Measurements from ENCODE around the gene ZFHX3.
"Not testable (repeated sequence)": the region's sequence is repeated elsewhere in the genome, so short reads cannot be mapped to it uniquely, and the experiment has no call there.

Gene ZFHX3

GRCh38 chr16:73092236-73092781 is 44.4 kb upstream of the ZFHX3 start:
- H3K4me3 ChIP-seq (replicated peaks in 1 of 2; ENCODE audit: low read depth in 2 of 2, low read length in 2 of 2), result no peak overlapping the region
- peak in 1 of 2 donors; percentile 15 for DNase-seq (ENCODE audit: low read depth in 2 of 2)
- no peak for TF ChIP-seq CTCF (IDR thresholded peaks at IDR 0.05; ENCODE audit: low read depth, low read length)

GRCh38 chr16:73091174-73091573 is 43.2 kb upstream of the ZFHX3 start:
- DNase-seq (ENCODE audit: low read depth in 2 of 2), result no peak
- TF ChIP-seq CTCF (IDR thresholded peaks at IDR 0.05; ENCODE audit: low read depth, low read length), result no peak

GRCh38 chr16:73089420-73089819 is 41.5 kb upstream of the ZFHX3 start:
- DNase-seq (ENCODE audit: low read depth in 2 of 2), result no peak
- no peak for TF ChIP-seq CTCF (IDR thresholded peaks at IDR 0.05; ENCODE audit: low read depth, low read length)
- no peak overlapping the region for H3K4me3 ChIP-seq (replicated peaks in 1 of 2; ENCODE audit: low read depth in 2 of 2, low read length in 2 of 2)

More at GRCh38 chr16:73091174-73091573, 43.2 kb upstream of the ZFHX3 start:
- no peak overlapping the region for H3K4me3 ChIP-seq (replicated peaks in 1 of 2; ENCODE audit: low read depth in 2 of 2, low read length in 2 of 2)

- no peak overlapping the region for H3K4me3 ChIP-seq (replicated peaks in 1 of 2; ENCODE audit: low read depth in 2 of 2, low read length in 2 of 2)
- no peak for DNase-seq (ENCODE audit: low read depth in 2 of 2)
- no peak for TF ChIP-seq CTCF (IDR thresholded peaks at IDR 0.05; ENCODE audit: low read depth, low read length)
These were observed 38.2 kb upstream of the ZFHX3 start for GRCh38 chr16:73086108-73086507.

- no peak for TF ChIP-seq CTCF (IDR thresholded peaks at IDR 0.05; ENCODE audit: low read depth, low read length)
- peak in 1 of 2 donors; percentile 18 for DNase-seq (ENCODE audit: low read depth in 2 of 2)
- H3K4me3 ChIP-seq (replicated peaks in 1 of 2; ENCODE audit: low read depth in 2 of 2, low read length in 2 of 2), result no peak overlapping the region
These were observed 35.3 kb upstream of the ZFHX3 start for GRCh38 chr16:73083271-73083670.

GRCh38 chr16:73082634-73083051 is 34.7 kb upstream of the ZFHX3 start:
- peak; percentile 91 to 99 for DNase-seq (ENCODE audit: low read depth in 2 of 2)

GRCh38 chr16:73080931-73081330 is 33.0 kb upstream of the ZFHX3 start:
- no peak for DNase-seq (ENCODE audit: low read depth in 2 of 2)
- no peak for TF ChIP-seq CTCF (IDR thresholded peaks at IDR 0.05; ENCODE audit: low read depth, low read length)
- no peak overlapping the region for H3K4me3 ChIP-seq (replicated peaks in 1 of 2; ENCODE audit: low read depth in 2 of 2, low read length in 2 of 2)

More at GRCh38 chr16:73082634-73083051, 34.7 kb upstream of the ZFHX3 start:
- H3K4me3 ChIP-seq (replicated peaks in 1 of 2; ENCODE audit: low read depth in 2 of 2, low read length in 2 of 2), result not testable (repeated sequence)
